ENCODE results near the gene SENP2. TPM values are rescaled to one million over a fixed set of nuclear protein-coding genes. Genes with fewer than 3 reads are reported as not detected.

The SENP2 gene
- polyA plus RNA-seq, 1 of the 3 experiments (the other 2 are of a cell fraction) = 7.1 TPM

- no peak for TF ChIP-seq IRF3 (IDR thresholded peaks at IDR 0.05; ENCODE audit: low read depth, low read length)
- no peak for TF ChIP-seq POLR2AphosphoS5 (IDR thresholded peaks at IDR 0.05; ENCODE audit: low read depth, low read length)
- TF ChIP-seq NFIC (IDR thresholded peaks at IDR 0.05; ENCODE audit: borderline replicate concordance) = no peak
- no peak for TF ChIP-seq MXI1 (IDR thresholded peaks at IDR 0.05; ENCODE audit: low read depth, low read length)
- TF ChIP-seq TAF1 (IDR thresholded peaks at IDR 0.05; ENCODE audit: borderline replicate concordance, low read depth, low read length) = no peak
Measured at GRCh38 chr3:185630182-185630622, 44.1 kb downstream of the SENP2 start (continued).

GRCh38 chr3:185631108-185631507 lies 45.0 kb downstream of the SENP2 start:
- 94% methylated on average over 4 of the region's 4 CpGs for WGBS (ENCODE audit: low lambda C conversion rate)

More at GRCh38 chr3:185631108-185631507, 45.0 kb downstream of the SENP2 start:
- H3K9me3 ChIP-seq = no peaks in the 10 kb centered on the region
- no peak overlapping the region for H3K9ac ChIP-seq
- TF ChIP-seq GABPA (IDR thresholded peaks at IDR 0.05; ENCODE audit: low read depth) = no peak
- no peak for TF ChIP-seq JUND (IDR thresholded peaks at IDR 0.05)
- TF ChIP-seq MAX (IDR thresholded peaks at IDR 0.05; ENCODE audit: low read depth) = no peak
- TF ChIP-seq MEF2A (IDR thresholded peaks at IDR 0.05; ENCODE audit: borderline replicate concordance, low read depth) = no peak
- no peak for TF ChIP-seq MXI1 (IDR thresholded peaks at IDR 0.05; ENCODE audit: low read depth, low read length)
- no peak for TF ChIP-seq CHD2 (IDR thresholded peaks at IDR 0.05; ENCODE audit: low read length, partially characterized antibody)
- TF ChIP-seq USF2 (IDR thresholded peaks at IDR 0.05; ENCODE audit: borderline replicate concordance, low read depth, low read length) = no peak
- TF ChIP-seq IRF3 (IDR thresholded peaks at IDR 0.05; ENCODE audit: low read depth, low read length) = no peak
- TF ChIP-seq ZBTB33 (IDR thresholded peaks at IDR 0.05; ENCODE audit: borderline replicate concordance, low read depth) = no peak
- TF ChIP-seq TEAD4 (IDR thresholded peaks at IDR 0.05; ENCODE audit: borderline replicate concordance, insufficient read depth) = no peak
- no peak for TF ChIP-seq TCF12 (IDR thresholded peaks at IDR 0.05)
- no peak for TF ChIP-seq NRF1 (IDR thresholded peaks at IDR 0.05; ENCODE audit: low read depth, low read length)
- no peak for TF ChIP-seq EZH2phosphoT487 (IDR thresholded peaks at IDR 0.05; ENCODE audit: borderline replicate concordance, low read depth)
- TF ChIP-seq RAD21 (IDR thresholded peaks at IDR 0.05; ENCODE audit: low read length) = no peak
- TF ChIP-seq YY1 (IDR thresholded peaks at IDR 0.05; ENCODE audit: low read depth) = no peak
- TF ChIP-seq ELF1 (IDR thresholded peaks at IDR 0.05) = no peak
- no peak for TF ChIP-seq CTCF (IDR thresholded peaks at IDR 0.05)
- TF ChIP-seq RFX5 (IDR thresholded peaks at IDR 0.05; ENCODE audit: low read length) = no peak
- no peak for TF ChIP-seq RXRA (IDR thresholded peaks at IDR 0.05; ENCODE audit: borderline replicate concordance, low read depth)
- TF ChIP-seq GATA2 (CRISPR knock-in tag; IDR thresholded peaks at IDR 0.05) = no peak
- H2AFZ ChIP-seq (ENCODE audit: low read depth) = no peak overlapping the region
- H3K36me3 ChIP-seq (replicated peaks in 1 of 2; ENCODE audit: control insufficient read depth in 1 of 2, insufficient read depth in 2 of 2, low read length in 1 of 2) = peaks cover 16 to 19% of the 10 kb centered on the region in 2 experiments
- peaks cover 0 to 19% of the 10 kb centered on the region in 2 experiments; a peak in 2 of 4 replicates for H3K4me1 ChIP-seq (ENCODE audit: control insufficient read depth in 1 of 2, insufficient read depth in 2 of 2, low read depth in 1 of 2, low read length in 1 of 2)
- peaks cover 53% of the 10 kb centered on the region for H3F3A ChIP-seq (replicated peaks; ENCODE audit: insufficient read depth)
- H3K79me2 ChIP-seq (ENCODE audit: insufficient read depth) = no peaks in the 10 kb centered on the region
- H4K20me1 ChIP-seq (ENCODE audit: insufficient read depth) = no peaks in the 10 kb centered on the region
- no peak overlapping the region for H3K4me2 ChIP-seq
- no peak overlapping the region for H3K4me3 ChIP-seq (ENCODE audit: low read depth in 2 of 2, low read length in 1 of 2)
- POLR2A ChIA-PET = no interaction called here
- CTCF ChIA-PET = interaction anchor here (1.5 kb wide), 1 partner anchor 30 kb away, joined by 5 read pairs; no protein-coding TSS in a partner anchor
- no peaks in the 10 kb centered on the region for H3K27me3 ChIP-seq (ENCODE audit: insufficient read depth)
- DNase-seq = no peak
- H3K27ac ChIP-seq (ENCODE audit: low read depth in 2 of 2, low read length in 1 of 2) = no peak overlapping the region
- no peaks in the 10 kb centered on the region for H3K9me2 ChIP-seq

Data from SK-N-SH (cell line).